ENCODE data around the gene ATAT1. TPM values are rescaled to one million over a fixed set of nuclear protein-coding genes. Genes with fewer than 3 reads are reported as not detected.
A peak's percentile ranks its signal among the peaks of the same experiment; 100 is the strongest.

ATAT1 gene
- total and polyA plus RNA-seq, 2 of the 13 experiments (the other 11 are each of a cell fraction or from before 2014, with no cell fraction given), result 9.2 to 23.6 TPM

DNA sequence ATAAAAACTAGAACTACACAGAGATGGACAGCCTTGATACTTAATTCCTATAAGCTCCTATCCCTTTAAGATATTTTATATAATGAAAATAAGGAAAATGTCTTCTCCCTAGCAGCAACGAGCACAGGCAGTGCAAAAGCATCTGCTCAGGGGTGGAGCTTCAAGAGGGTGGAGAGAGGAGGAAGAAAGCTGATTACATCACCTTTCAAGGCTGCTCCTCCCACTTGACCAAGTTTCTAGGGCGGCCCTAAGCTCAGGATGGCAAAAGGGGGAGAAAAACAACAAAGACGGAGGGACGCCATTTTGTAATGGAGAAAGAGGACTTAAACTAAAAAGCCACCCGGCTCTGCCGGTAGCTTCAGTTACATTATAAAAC lies 11.8 kb upstream of the ATAT1 start (continued):
- TF ChIP-seq, protein P1, sequence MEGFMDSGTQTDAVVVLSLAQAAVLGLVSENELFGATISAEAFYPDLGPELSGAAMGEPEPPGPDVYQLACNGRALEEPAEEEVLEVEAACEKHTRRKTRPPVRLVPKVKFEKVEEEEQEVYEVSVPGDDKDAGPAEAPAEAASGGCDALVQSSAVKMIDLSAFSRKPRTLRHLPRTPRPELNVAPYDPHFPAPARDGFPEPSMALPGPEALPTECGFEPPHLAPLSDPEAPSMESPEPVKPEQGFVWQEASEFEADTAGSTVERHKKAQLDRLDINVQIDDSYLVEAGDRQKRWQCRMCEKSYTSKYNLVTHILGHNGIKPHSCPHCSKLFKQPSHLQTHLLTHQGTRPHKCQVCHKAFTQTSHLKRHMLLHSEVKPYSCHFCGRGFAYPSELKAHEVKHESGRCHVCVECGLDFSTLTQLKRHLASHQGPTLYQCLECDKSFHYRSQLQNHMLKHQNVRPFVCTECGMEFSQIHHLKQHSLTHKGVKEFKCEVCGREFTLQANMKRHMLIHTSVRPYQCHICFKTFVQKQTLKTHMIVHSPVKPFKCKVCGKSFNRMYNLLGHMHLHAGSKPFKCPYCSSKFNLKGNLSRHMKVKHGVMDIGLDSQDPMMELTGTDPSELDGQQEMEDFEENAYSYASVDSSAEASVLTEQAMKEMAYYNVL (CRISPR knock-in tag; IDR thresholded peaks at IDR 0.05; ENCODE audit: borderline replicate concordance), result peak; percentile 31; the same call in 1 of the 2 replicates
- TF ChIP-seq, protein P2, sequence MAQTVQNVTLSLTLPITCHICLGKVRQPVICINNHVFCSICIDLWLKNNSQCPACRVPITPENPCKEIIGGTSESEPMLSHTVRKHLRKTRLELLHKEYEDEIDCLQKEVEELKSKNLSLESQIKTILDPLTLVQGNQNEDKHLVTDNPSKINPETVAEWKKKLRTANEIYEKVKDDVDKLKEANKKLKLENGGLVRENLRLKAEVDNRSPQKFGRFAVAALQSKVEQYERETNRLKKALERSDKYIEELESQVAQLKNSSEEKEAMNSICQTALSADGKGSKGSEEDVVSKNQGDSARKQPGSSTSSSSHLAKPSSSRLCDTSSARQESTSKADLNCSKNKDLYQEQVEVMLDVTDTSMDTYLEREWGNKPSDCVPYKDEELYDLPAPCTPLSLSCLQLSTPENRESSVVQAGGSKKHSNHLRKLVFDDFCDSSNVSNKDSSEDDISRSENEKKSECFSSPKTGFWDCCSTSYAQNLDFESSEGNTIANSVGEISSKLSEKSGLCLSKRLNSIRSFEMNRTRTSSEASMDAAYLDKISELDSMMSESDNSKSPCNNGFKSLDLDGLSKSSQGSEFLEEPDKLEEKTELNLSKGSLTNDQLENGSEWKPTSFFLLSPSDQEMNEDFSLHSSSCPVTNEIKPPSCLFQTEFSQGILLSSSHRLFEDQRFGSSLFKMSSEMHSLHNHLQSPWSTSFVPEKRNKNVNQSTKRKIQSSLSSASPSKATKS (CRISPR knock-in tag; IDR thresholded peaks at IDR 0.05), result no peak; the same call in 1 of the 2 replicates
- TF ChIP-seq TBX2 (CRISPR knock-in tag; IDR thresholded peaks at IDR 0.05; ENCODE audit: borderline replicate concordance), result peak; percentile 57; the same call in 1 of the 2 replicates
- TF ChIP-seq JARID2 (CRISPR knock-in tag; IDR thresholded peaks at IDR 0.05; ENCODE audit: insufficient replicate concordance), result no peak
- TF ChIP-seq SP5 (CRISPR knock-in tag; IDR thresholded peaks at IDR 0.05; ENCODE audit: borderline replicate concordance, low read depth), result peak; percentile 96
- 0 out of 2 replicates have a peak, but pooled peaks have one; percentile 8 for TF ChIP-seq RAD21 (CRISPR knock-in tag; IDR thresholded peaks at IDR 0.05)
- peak; percentile 69; the same call in 1 of the 2 replicates for TF ChIP-seq FOXK2 (IDR thresholded peaks at IDR 0.05)
- TF ChIP-seq AGO1 (IDR thresholded peaks at IDR 0.05; ENCODE audit: low read depth, low read length, poor library complexity, severe bottlenecking), result no peak
- no peak for TF ChIP-seq ZNF615 (CRISPR knock-in tag; IDR thresholded peaks at IDR 0.05; ENCODE audit: borderline replicate concordance)
- no peak for TF ChIP-seq ZNF326 (CRISPR knock-in tag; IDR thresholded peaks at IDR 0.05; ENCODE audit: borderline replicate concordance)
- no peak for TF ChIP-seq ZNF782 (CRISPR knock-in tag; IDR thresholded peaks at IDR 0.05; ENCODE audit: borderline replicate concordance)
- TF ChIP-seq MIER2 (CRISPR knock-in tag; IDR thresholded peaks at IDR 0.05), result no peak; the same call in 1 of the 2 replicates
- TF ChIP-seq ZNF225 (CRISPR knock-in tag; IDR thresholded peaks at IDR 0.05), result no peak
- TF ChIP-seq, protein P3, sequence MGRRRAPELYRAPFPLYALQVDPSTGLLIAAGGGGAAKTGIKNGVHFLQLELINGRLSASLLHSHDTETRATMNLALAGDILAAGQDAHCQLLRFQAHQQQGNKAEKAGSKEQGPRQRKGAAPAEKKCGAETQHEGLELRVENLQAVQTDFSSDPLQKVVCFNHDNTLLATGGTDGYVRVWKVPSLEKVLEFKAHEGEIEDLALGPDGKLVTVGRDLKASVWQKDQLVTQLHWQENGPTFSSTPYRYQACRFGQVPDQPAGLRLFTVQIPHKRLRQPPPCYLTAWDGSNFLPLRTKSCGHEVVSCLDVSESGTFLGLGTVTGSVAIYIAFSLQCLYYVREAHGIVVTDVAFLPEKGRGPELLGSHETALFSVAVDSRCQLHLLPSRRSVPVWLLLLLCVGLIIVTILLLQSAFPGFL (CRISPR knock-in tag; IDR thresholded peaks at IDR 0.05), result no peak
- TF ChIP-seq SRSF4 (IDR thresholded peaks at IDR 0.05; ENCODE audit: low read depth, low read length, poor library complexity, severe bottlenecking), result no peak
- TF ChIP-seq PHF20 (CRISPR knock-in tag; IDR thresholded peaks at IDR 0.05), result no peak
- no peak for TF ChIP-seq NFIB (CRISPR knock-in tag; IDR thresholded peaks at IDR 0.05; ENCODE audit: borderline replicate concordance)
- no peak; the same call in 1 of the 2 replicates for TF ChIP-seq SAFB2 (CRISPR knock-in tag; IDR thresholded peaks at IDR 0.05; ENCODE audit: borderline replicate concordance, low read depth)
- no peak for TF ChIP-seq ZNF34 (CRISPR knock-in tag; IDR thresholded peaks at IDR 0.05; ENCODE audit: borderline replicate concordance)
- TF ChIP-seq POLR2AphosphoS2 (IDR thresholded peaks at IDR 0.05; ENCODE audit: low read depth, low read length), result peak; percentile 95; the same call in 1 of the 2 replicates
- TF ChIP-seq SIX1 (CRISPR knock-in tag; IDR thresholded peaks at IDR 0.05; ENCODE audit: borderline replicate concordance), result no peak
- TF ChIP-seq, protein P4, sequence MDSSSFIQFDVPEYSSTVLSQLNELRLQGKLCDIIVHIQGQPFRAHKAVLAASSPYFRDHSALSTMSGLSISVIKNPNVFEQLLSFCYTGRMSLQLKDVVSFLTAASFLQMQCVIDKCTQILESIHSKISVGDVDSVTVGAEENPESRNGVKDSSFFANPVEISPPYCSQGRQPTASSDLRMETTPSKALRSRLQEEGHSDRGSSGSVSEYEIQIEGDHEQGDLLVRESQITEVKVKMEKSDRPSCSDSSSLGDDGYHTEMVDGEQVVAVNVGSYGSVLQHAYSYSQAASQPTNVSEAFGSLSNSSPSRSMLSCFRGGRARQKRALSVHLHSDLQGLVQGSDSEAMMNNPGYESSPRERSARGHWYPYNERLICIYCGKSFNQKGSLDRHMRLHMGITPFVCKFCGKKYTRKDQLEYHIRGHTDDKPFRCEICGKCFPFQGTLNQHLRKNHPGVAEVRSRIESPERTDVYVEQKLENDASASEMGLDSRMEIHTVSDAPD (CRISPR knock-in tag; IDR thresholded peaks at IDR 0.05), result no peak
- TF ChIP-seq ZEB1 (IDR thresholded peaks at IDR 0.05; ENCODE audit: insufficient replicate concordance, low read depth), result no peak
- TF ChIP-seq PCBP2 (optimal IDR thresholded peaks at IDR 0.05; ENCODE audit: low read depth, low read length, poor library complexity, severe bottlenecking), result no peak
- TF ChIP-seq CENPT (CRISPR knock-in tag; IDR thresholded peaks at IDR 0.05; ENCODE audit: low read depth), result no peak
